Neutrophil (primary cell): ENCODE data around the gene WBP1.

Experiments used
- H3K27ac ChIP-seq: fragments of 200-600 bp; sonication (generic); 2 replicates; pipeline ENCODE4 v1.5.1; 2016; ENCODE audit warnings: mild to moderate bottlenecking, moderate library complexity
- H3K27me3 ChIP-seq: fragments of 200-600 bp; sonication (generic); 2 replicates; pipeline ENCODE4 v1.6.0; 2016; ENCODE audit warnings: mild to moderate bottlenecking
- H3K36me3 ChIP-seq: fragments of 200-600 bp; sonication (generic); 2 replicates; pipeline ENCODE4 v1.5.1; 2017
- H3K4me1 ChIP-seq, 2 experiments: fragments of 200-600 bp in 1 of 2; sonication (generic) in 1 of 2; 1 replicate in 1 of 2; 2 replicates in 1 of 2; pipeline versions ENCODE4 v1.5.1 to v1.6.1; 2013 to 2016; ENCODE audit warnings: low read depth in 1 of 2, low read length in 1 of 2, mild to moderate bottlenecking in 1 of 2, moderate library complexity in 1 of 2; ENCODE audit not compliant: control insufficient read depth in 1 of 2, insufficient read depth in 1 of 2
- H3K4me3 ChIP-seq, 2 experiments: fragments of 200-600 bp in 1 of 2; sonication (generic) in 1 of 2; 1 replicate in 1 of 2; 2 replicates in 1 of 2; pipeline ENCODE4 v1.5.1; 2013 to 2016; ENCODE audit warnings: low read depth in 1 of 2, low read length in 1 of 2, mild to moderate bottlenecking in 1 of 2, moderate library complexity in 1 of 2
- H3K9me3 ChIP-seq: fragments of 200-600 bp; sonication (generic); 2 replicates; pipeline ENCODE4 v1.5.1; 2016
- CTCF ChIP-seq: fragments of 200-600 bp; sonication (generic); IDR thresholded peaks from 2 replicates; pipeline ENCODE4 v1.5.1; 2016; ENCODE audit warnings: antibody characterized with exemption

The WBP1 gene

GRCh38 chr2:74436111-74436805 is 22.0 kb upstream of the WBP1 start:
- Histone ChIP-seq H3K27me3 (peaks cover 42% of the 10 kb centered on the region), H3K4me1 (peaks cover 5 to 9% of the 10 kb centered on the region in 2 experiments), H3K4me3 (no peak overlapping the region), H3K9me3 (no peaks in the 10 kb centered on the region), H3K36me3 (no peaks in the 10 kb centered on the region), H3K27ac (no peak overlapping the region)
- TF ChIP-seq CTCF = no peak

- Histone ChIP-seq H3K9me3 (no peaks in the 10 kb centered on the region), H3K4me1 (peaks cover 12 to 17% of the 10 kb centered on the region in 2 experiments), H3K4me3 (no peak overlapping the region), H3K27ac (no peak overlapping the region), H3K27me3 (peaks cover 50% of the 10 kb centered on the region), H3K36me3 (no peaks in the 10 kb centered on the region)
- no peak for TF ChIP-seq CTCF
Observed at GRCh38 chr2:74436848-74437695, 21.2 kb upstream of the WBP1 start.

GRCh38 chr2:74438248-74438647 is 20.0 kb upstream of the WBP1 start:
- H3K27me3 ChIP-seq = peaks cover 61% of the 10 kb centered on the region
- H3K9me3 ChIP-seq = no peaks in the 10 kb centered on the region
- H3K4me1 ChIP-seq = peaks cover 14 to 19% of the 10 kb centered on the region in 2 experiments
- no peak for TF ChIP-seq CTCF
- no peak overlapping the region for H3K4me3 ChIP-seq
- no peak overlapping the region for H3K27ac ChIP-seq
- no peaks in the 10 kb centered on the region for H3K36me3 ChIP-seq

- no peak for TF ChIP-seq CTCF
- no peaks in the 10 kb centered on the region for H3K36me3 ChIP-seq
- no peak overlapping the region for H3K27ac ChIP-seq
- peaks cover 14 to 19% of the 10 kb centered on the region in 2 experiments for H3K4me1 ChIP-seq
- peaks cover 73% of the 10 kb centered on the region for H3K27me3 ChIP-seq
- H3K9me3 ChIP-seq = no peaks in the 10 kb centered on the region
- no peak overlapping the region for H3K4me3 ChIP-seq
Observed at GRCh38 chr2:74439373-74439772, 18.9 kb upstream of the WBP1 start.

- H3K27ac ChIP-seq = no peak overlapping the region
Observed at GRCh38 chr2:74439803-74440377, 18.3 kb upstream of the WBP1 start.

More at GRCh38 chr2:74439803-74440377, 18.3 kb upstream of the WBP1 start:
- Histone ChIP-seq H3K4me1 (peaks cover 14 to 19% of the 10 kb centered on the region in 2 experiments), H3K27me3 (peaks cover 78% of the 10 kb centered on the region), H3K36me3 (no peaks in the 10 kb centered on the region), H3K4me3 (peak overlapping the region in 1 of 2 experiments; percentile 20), H3K9me3 (no peaks in the 10 kb centered on the region)
- no peak for TF ChIP-seq CTCF
